Chondrocyte (in vitro differentiated cells): Measurements from ENCODE around the gene ATM. TPM values are rescaled to one million over a fixed set of nuclear protein-coding genes. Genes with fewer than 3 reads are reported as not detected.

ENCODE experiments used
- DNase-seq: peaks from one replicate; pipeline ENCODE4 v3.0.0; 2021; ENCODE audit warnings: mixed read lengths, low spot score
- H3K27ac Mint-ChIP-seq: one replicate; pipeline ENCODE4 v1.8.0; 2021; ENCODE audit warnings: mild to moderate bottlenecking, moderate library complexity, mixed read lengths; ENCODE audit not compliant: unreplicated experiment
- H3K27me3 Mint-ChIP-seq: 2 replicates; pipeline ENCODE4 v1.8.0; 2021; ENCODE audit warnings: low read depth, mixed read lengths
- H3K36me3 Mint-ChIP-seq: 2 replicates; pipeline ENCODE4 v1.8.0; 2021; ENCODE audit warnings: low read depth, mixed read lengths
- H3K4me1 Mint-ChIP-seq: 2 replicates; pipeline ENCODE4 v1.8.0; 2021; ENCODE audit warnings: low read depth, mild to moderate bottlenecking, mixed read lengths
- H3K4me3 Mint-ChIP-seq: one replicate; pipeline ENCODE4 v1.8.0; 2021; ENCODE audit warnings: mild to moderate bottlenecking, moderate library complexity, mixed read lengths; ENCODE audit not compliant: unreplicated experiment
- H3K9me3 Mint-ChIP-seq: 2 replicates; pipeline ENCODE4 v1.8.0; 2021; ENCODE audit warnings: low read depth, mixed read lengths
- CTCF ChIP-seq: fragments of 200-600 bp; sonication (generic); IDR thresholded peaks from 2 replicates; pipeline ENCODE4 v1.5.0; 2021; ENCODE audit warnings: antibody characterized with exemption, mild to moderate bottlenecking, moderate library complexity
- total RNA-seq: library from RNA; stranded (reverse); gene quantifications from 3 replicates; pipeline ENCODE4 v1.2.1, GENCODE V29; 2021

ATM gene
- total RNA-seq, 1 donor from 2014 or later: 59.5 TPM

GRCh38 chr11:108324587-108324986, 101.7 kb downstream of the ATM start:
- H3K27ac Mint-ChIP-seq: peak overlapping the region; percentile 58
- H3K9me3 Mint-ChIP-seq: no peaks in the 10 kb centered on the region
- no peak overlapping the region for H3K4me3 Mint-ChIP-seq
- no peaks in the 10 kb centered on the region for H3K27me3 Mint-ChIP-seq
- H3K36me3 Mint-ChIP-seq: peaks cover 18% of the 10 kb centered on the region
- DNase-seq: no peak
- no peak for TF ChIP-seq CTCF
- peaks cover 38% of the 10 kb centered on the region for H3K4me1 Mint-ChIP-seq

GRCh38 chr11:108333403-108333899, 110.6 kb downstream of the ATM start:
- no peaks in the 10 kb centered on the region for H3K4me1 Mint-ChIP-seq
- DNase-seq: no peak
- no peaks in the 10 kb centered on the region for H3K9me3 Mint-ChIP-seq
- H3K4me3 Mint-ChIP-seq: no peak overlapping the region
- TF ChIP-seq CTCF: no peak
- no peak overlapping the region for H3K27ac Mint-ChIP-seq
- peaks cover 41% of the 10 kb centered on the region for H3K36me3 Mint-ChIP-seq
- H3K27me3 Mint-ChIP-seq: no peaks in the 10 kb centered on the region

GRCh38 chr11:108338750-108339149, 115.9 kb downstream of the ATM start:
- H3K27ac Mint-ChIP-seq: no peak overlapping the region
- no peak for DNase-seq

GRCh38 chr11:108340973-108341372, 118.1 kb downstream of the ATM start:
- Mint-ChIP-seq H3K4me1 (no peaks in the 10 kb centered on the region), H3K27me3 (no peaks in the 10 kb centered on the region), H3K9me3 (no peaks in the 10 kb centered on the region), H3K36me3 (peaks cover 10% of the 10 kb centered on the region), H3K27ac (no peak overlapping the region), H3K4me3 (no peak overlapping the region)
- no peak for DNase-seq
- TF ChIP-seq CTCF: no peak

More at GRCh38 chr11:108338750-108339149, 115.9 kb downstream of the ATM start:
- H3K4me1 Mint-ChIP-seq: no peaks in the 10 kb centered on the region
- H3K4me3 Mint-ChIP-seq: no peak overlapping the region
- no peaks in the 10 kb centered on the region for H3K27me3 Mint-ChIP-seq
- TF ChIP-seq CTCF: no peak
- H3K36me3 Mint-ChIP-seq: peaks cover 18% of the 10 kb centered on the region
- no peaks in the 10 kb centered on the region for H3K9me3 Mint-ChIP-seq

GRCh38 chr11:108341654-108342053, 118.8 kb downstream of the ATM start:
- H3K4me1 Mint-ChIP-seq: no peaks in the 10 kb centered on the region
- no peak for TF ChIP-seq CTCF
- no peak overlapping the region for H3K4me3 Mint-ChIP-seq
- no peak for DNase-seq
- no peaks in the 10 kb centered on the region for H3K27me3 Mint-ChIP-seq
- H3K27ac Mint-ChIP-seq: no peak overlapping the region
- peaks cover 9% of the 10 kb centered on the region for H3K36me3 Mint-ChIP-seq
- H3K9me3 Mint-ChIP-seq: no peaks in the 10 kb centered on the region
